GM12892 (cell line): ENCODE data around the gene TXK.

Experiments
- DNase-seq: peaks from one replicate; pipeline ENCODE4 v3.0.0; 2011; ENCODE audit not compliant: insufficient read length
- FAIRE-seq: peaks from 2 replicates; lab custom pipeline; 2011; peaks lifted over from hg19 to GRCh38; lab: Jason Lieb, UNC
- POLR2A ChIP-seq: IDR thresholded peaks from 2 replicates; pipeline ENCODE4 v1.6.1; 2011; ENCODE audit warnings: low read depth, low read length, control low read depth
- POLR2AphosphoS5 ChIP-seq: IDR thresholded peaks from 2 replicates; pipeline ENCODE4 v1.6.1; 2011; ENCODE audit warnings: low read depth, low read length, control low read depth
- TAF1 ChIP-seq: IDR thresholded peaks from 2 replicates; pipeline ENCODE4 v1.6.1; 2011; ENCODE audit warnings: low read depth, mild to moderate bottlenecking, control low read depth, low read length, borderline replicate concordance

The TXK gene

DNA sequence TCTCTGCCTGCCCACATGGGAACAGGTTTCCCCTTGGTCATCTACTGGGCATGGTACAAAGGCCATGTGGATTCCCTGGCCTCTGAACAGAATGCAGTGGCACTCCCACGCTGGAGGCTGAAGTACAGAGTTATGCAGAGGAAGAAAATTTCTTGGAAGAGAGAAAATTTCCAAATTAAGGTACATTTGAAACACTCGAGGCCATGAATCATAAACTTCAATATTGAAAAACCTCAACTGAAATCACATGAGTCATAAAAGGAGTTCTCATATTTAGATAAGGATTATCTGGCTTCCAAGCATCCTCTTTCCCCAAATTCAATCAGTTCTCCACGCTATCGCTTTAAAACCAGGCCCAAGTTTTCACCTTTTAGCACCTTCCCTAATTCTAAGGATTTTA lies 28.1 kb upstream of the TXK start:
- no peak for FAIRE-seq
- DNase-seq: no peak

GRCh38 chr4:48157271-48157670 lies 23.2 kb upstream of the TXK start:
- no peak for FAIRE-seq

More for the DNA sequence above, 28.1 kb upstream of the TXK start:
- TF ChIP-seq POLR2A (no peak), TAF1 (no peak), POLR2AphosphoS5 (no peak)

DNA sequence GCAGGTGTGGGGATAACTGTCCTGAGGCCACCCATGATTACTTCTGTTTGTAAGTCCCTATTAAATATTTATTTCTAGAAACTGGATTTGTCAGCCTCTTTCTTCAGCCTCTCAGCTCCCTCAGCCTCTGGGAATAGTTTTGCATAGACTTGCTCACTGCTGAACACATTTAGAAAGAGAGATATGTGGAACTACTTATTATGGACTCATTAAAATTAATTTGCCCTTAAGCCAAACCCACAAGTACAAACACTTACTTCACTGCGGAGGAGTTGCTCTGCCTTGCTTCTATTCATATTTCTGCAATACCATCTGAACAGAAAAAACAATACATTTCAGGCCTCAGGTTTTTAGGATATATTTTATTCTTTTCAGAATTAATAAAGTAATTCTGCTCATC lies 22.4 kb upstream of the TXK start:
- FAIRE-seq (no peak), DNase-seq (no peak)
- TF ChIP-seq TAF1 (no peak), POLR2A (no peak), POLR2AphosphoS5 (no peak)

More at GRCh38 chr4:48157271-48157670, 23.2 kb upstream of the TXK start:
- TF ChIP-seq POLR2A (no peak), TAF1 (no peak), POLR2AphosphoS5 (no peak)
- DNase-seq: no peak

- FAIRE-seq: peak; percentile 38
Measured at GRCh38 chr4:48153791-48154550, 19.9 kb upstream of the TXK start.

GRCh38 chr4:48152259-48152658 lies 18.2 kb upstream of the TXK start:
- FAIRE-seq (no peak), DNase-seq (no peak)
- TF ChIP-seq TAF1: no peak
- TF ChIP-seq POLR2A: no peak
- TF ChIP-seq POLR2AphosphoS5: no peak

More at GRCh38 chr4:48153791-48154550, 19.9 kb upstream of the TXK start:
- no peak for TF ChIP-seq POLR2AphosphoS5
- TF ChIP-seq POLR2A: no peak
- TF ChIP-seq TAF1: no peak
- no peak for DNase-seq

GRCh38 chr4:48149827-48150370 lies 15.8 kb upstream of the TXK start:
- no peak for DNase-seq
- no peak for FAIRE-seq
- no peak for TF ChIP-seq POLR2AphosphoS5
- TF ChIP-seq POLR2A: no peak
- TF ChIP-seq TAF1: no peak

- TF ChIP-seq TAF1: no peak
- no peak for TF ChIP-seq POLR2AphosphoS5
- no peak for TF ChIP-seq POLR2A
- FAIRE-seq (no peak), DNase-seq (no peak)
Measured at GRCh38 chr4:48147621-48148020, 13.6 kb upstream of the TXK start.

DNA sequence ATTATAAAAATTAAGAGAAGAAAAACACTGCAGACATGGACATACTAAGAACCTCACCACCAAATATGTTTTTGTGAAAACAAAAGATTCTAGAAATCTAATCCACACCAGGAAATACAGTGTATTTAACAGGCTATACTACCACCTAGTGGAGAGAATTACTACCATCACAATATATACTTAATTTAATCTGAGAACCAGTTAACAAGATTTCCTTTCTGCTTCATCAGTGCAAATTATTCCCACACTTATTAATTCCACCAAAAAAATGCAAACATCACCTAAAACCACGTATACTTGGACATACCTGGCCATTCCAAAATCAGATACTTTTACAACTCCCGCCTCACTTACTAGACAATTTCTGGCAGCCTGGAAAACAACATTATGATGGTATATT lies 7.0 kb upstream of the TXK start:
- no peak for DNase-seq
- TF ChIP-seq POLR2AphosphoS5: no peak
- TF ChIP-seq POLR2A: no peak
- peak; percentile 76 for FAIRE-seq

GRCh38 chr4:48139691-48140090 lies 5.6 kb upstream of the TXK start:
- no peak for FAIRE-seq

DNA sequence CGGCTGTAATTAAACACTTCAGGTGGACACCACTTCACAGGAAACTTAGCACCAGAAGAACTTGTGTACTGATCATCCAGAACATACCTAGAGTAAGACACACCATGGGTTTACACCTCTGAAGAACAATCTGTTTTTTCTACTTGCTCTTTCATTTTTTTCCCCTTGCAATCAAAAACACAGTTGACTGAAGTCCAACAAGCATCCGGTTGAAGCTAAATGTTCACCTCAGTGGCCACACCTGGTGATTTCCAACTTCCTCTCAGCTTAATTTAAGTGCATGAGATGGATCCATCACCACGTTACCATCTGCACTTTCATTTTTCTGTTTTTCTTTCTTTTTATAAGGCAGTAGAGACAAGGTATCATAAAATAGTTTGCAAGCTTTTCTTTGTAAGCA lies 4.9 kb upstream of the TXK start:
- TF ChIP-seq POLR2A (no peak), POLR2AphosphoS5 (no peak; the same call in 1 of the 2 replicates), TAF1 (no peak)
- FAIRE-seq (peak; percentile 5), DNase-seq (no peak)

More at GRCh38 chr4:48139691-48140090, 5.6 kb upstream of the TXK start:
- no peak for DNase-seq
- no peak for TF ChIP-seq TAF1
- TF ChIP-seq POLR2AphosphoS5: no peak
- TF ChIP-seq POLR2A: no peak

- FAIRE-seq (no peak), DNase-seq (no peak)
- TF ChIP-seq POLR2A: no peak
- no peak for TF ChIP-seq TAF1
- TF ChIP-seq POLR2AphosphoS5: no peak
Measured at GRCh38 chr4:48138511-48138910, 4.5 kb upstream of the TXK start.

- DNase-seq: no peak
- FAIRE-seq: no peak
- TF ChIP-seq POLR2AphosphoS5 (peak; percentile 35; the same call in 1 of the 2 replicates), TAF1 (no peak), POLR2A (no peak)
Measured at GRCh38 chr4:48137846-48138245, 3.8 kb upstream of the TXK start.
